H1 (cell line): ENCODE measurements around the gene ZNF260. TPM values are rescaled to one million over a fixed set of nuclear protein-coding genes. Genes with fewer than 3 reads are reported as not detected.

Source experiments
- CTCF ChIA-PET: fragments of 300-600 bp; sonication (Branson Sonifier 250); formaldehyde crosslinking; loops from one replicate; lab custom pipeline; 2021; ENCODE audit not compliant: partially characterized antibody; lab: Charles Lee
- POLR2A ChIA-PET: fragments of 300-600 bp; sonication (Branson Sonifier 250); formaldehyde crosslinking; loops from one replicate; lab custom pipeline; 2021; ENCODE audit warnings: inconsistent platforms; ENCODE audit not compliant: partially characterized antibody; lab: Charles Lee
- DNase-seq, 2 experiments: peaks; one replicate each; pipeline versions ENCODE4 v3.0.0 to v3.0.0-alpha.2; 2010 to 2022; ENCODE audit warnings: low spot score in 2 of 2, low read depth in 1 of 2, mixed read lengths in 1 of 2
- FAIRE-seq: peaks from 2 replicates; lab custom pipeline; 2011; peaks lifted over from hg19 to GRCh38; lab: Jason Lieb, UNC
- H2AFZ ChIP-seq: 2 replicates; pipeline ENCODE4 v1.8.1; 2012; ENCODE audit warnings: low read length, inconsistent platforms
- H2AK5ac ChIP-seq: 2 replicates; pipeline ENCODE4 v1.6.1; 2013; ENCODE audit warnings: low read depth, low read length
- H2BK120ac ChIP-seq: replicated peaks from 2 replicates; pipeline ENCODE3; 2013; ENCODE audit warnings: low read depth, low read length, inconsistent platforms
- H2BK12ac ChIP-seq: 2 replicates; pipeline ENCODE4 v1.6.1; 2013; ENCODE audit warnings: low read depth, low read length
- H2BK15ac ChIP-seq: 2 replicates; pipeline ENCODE4 v1.6.1; 2013; ENCODE audit warnings: low read length
- H2BK20ac ChIP-seq: 2 replicates; pipeline ENCODE4 v1.6.1; 2013; ENCODE audit warnings: low read length
- H2BK5ac ChIP-seq: 2 replicates; pipeline ENCODE4 v1.6.1; 2013; ENCODE audit warnings: low read depth, low read length
- H3K14ac ChIP-seq: 2 replicates; pipeline ENCODE4 v1.6.1; 2013; ENCODE audit warnings: inconsistent platforms; ENCODE audit not compliant: insufficient read length
- H3K18ac ChIP-seq: 2 replicates; pipeline ENCODE4 v1.6.1; 2013; ENCODE audit warnings: low read length; ENCODE audit errors: extremely low read depth
- H3K23ac ChIP-seq: 2 replicates; pipeline ENCODE4 v1.6.1; 2013; ENCODE audit warnings: inconsistent platforms; ENCODE audit not compliant: insufficient read length
- H3K23me2 ChIP-seq: 2 replicates; pipeline ENCODE4 v1.6.1; 2013; ENCODE audit warnings: low read depth, low read length
- H3K27ac ChIP-seq: 2 replicates; pipeline ENCODE4 v1.6.1; 2011; ENCODE audit warnings: low read depth, low read length, inconsistent platforms
- H3K27me3 ChIP-seq, 4 experiments: replicated peaks in 1 of 4; 1 replicate in 1 of 4; 2 replicates in 3 of 4; pipeline versions ENCODE4 v1.6.1 to v1.8.1; 2011 to 2013; ENCODE audit warnings: low read length in 3 of 4, mild to moderate bottlenecking in 3 of 4, inconsistent platforms in 2 of 4, mixed read lengths in 2 of 4, moderate library complexity in 1 of 4; ENCODE audit not compliant: control insufficient read depth in 3 of 4, insufficient read depth in 3 of 4; ENCODE audit errors: extremely low read depth in 1 of 4
- H3K36me3 ChIP-seq, 4 experiments: 2 replicates each; pipeline versions ENCODE4 v1.6.1 to v1.8.1; 2011 to 2013; ENCODE audit warnings: mild to moderate bottlenecking in 4 of 4, low read length in 3 of 4, moderate library complexity in 2 of 4, control low read depth in 1 of 4, inconsistent platforms in 1 of 4; ENCODE audit not compliant: insufficient read depth in 4 of 4, control insufficient read depth in 2 of 4
- H3K4ac ChIP-seq: replicated peaks from 2 replicates; pipeline ENCODE3; 2013; ENCODE audit warnings: low read length, low read depth, mixed read lengths, inconsistent platforms; ENCODE audit not compliant: insufficient read length
- H3K4me1 ChIP-seq, 4 experiments: replicated peaks in 1 of 4; 1 replicate in 1 of 4; 2 replicates in 3 of 4; pipeline versions ENCODE4 v1.6.1 to v1.8.1; 2011 to 2013; ENCODE audit warnings: low read length in 3 of 4, inconsistent platforms in 2 of 4, mixed read lengths in 1 of 4; ENCODE audit not compliant: insufficient read depth in 4 of 4, control insufficient read depth in 3 of 4
- H3K4me2 ChIP-seq, 2 experiments: 2 replicates each; pipeline versions ENCODE4 v1.6.1 to v1.8.1; 2011 to 2013; ENCODE audit warnings: low read depth in 2 of 2, low read length in 2 of 2, control low read depth in 1 of 2, inconsistent platforms in 1 of 2, mild to moderate bottlenecking in 1 of 2; ENCODE audit not compliant: insufficient read depth in 1 of 2
- H3K4me3 ChIP-seq, 4 experiments: fragments of 200-600, 300-600 bp in 1 of 4; sonication (generic), shearing (Covaris generic), sonication (Bioruptor Twin) in 1 of 4; 2 replicates each; pipeline versions ENCODE4 v1.5.1 to v1.8.1; 2011 to 2016; ENCODE audit warnings: low read length in 4 of 4, low read depth in 3 of 4, control low read depth in 2 of 4, inconsistent platforms in 2 of 4, mild to moderate bottlenecking in 2 of 4, mixed read lengths in 1 of 4, moderate library complexity in 1 of 4; ENCODE audit not compliant: insufficient read depth in 2 of 4; ENCODE audit errors: extremely low read depth in 1 of 4
- H3K56ac ChIP-seq: replicated peaks from 2 replicates; pipeline ENCODE3; 2013; ENCODE audit warnings: low read depth, mild to moderate bottlenecking, mixed read lengths, low read length, inconsistent platforms; ENCODE audit not compliant: insufficient read length
- H3K79me1 ChIP-seq: 2 replicates; pipeline ENCODE4 v1.6.1; 2013; ENCODE audit warnings: low read depth, low read length, control low read depth
- H3K79me2 ChIP-seq, 2 experiments: 2 replicates each; pipeline versions ENCODE4 v1.6.1 to v1.8.1; 2012 to 2013; ENCODE audit warnings: low read length in 2 of 2, mild to moderate bottlenecking in 2 of 2, inconsistent platforms in 1 of 2; ENCODE audit not compliant: insufficient read depth in 2 of 2, control insufficient read depth in 1 of 2
- H3K9ac ChIP-seq, 4 experiments: replicated peaks in 1 of 4; 1 replicate in 1 of 4; 2 replicates in 3 of 4; pipeline versions ENCODE4 v1.6.1 to v1.8.1; 2011 to 2013; ENCODE audit warnings: low read depth in 3 of 4, low read length in 3 of 4, control low read depth in 2 of 4, mild to moderate bottlenecking in 2 of 4, moderate library complexity in 2 of 4, inconsistent platforms in 1 of 4; ENCODE audit errors: extremely low read depth in 1 of 4
- H3K9me3 ChIP-seq, 2 experiments: 2 replicates each; pipeline versions ENCODE4 v1.6.1 to v1.8.1; 2012 to 2013; ENCODE audit warnings: mild to moderate bottlenecking in 2 of 2, moderate library complexity in 2 of 2, control low read depth in 1 of 2, inconsistent platforms in 1 of 2, low read depth in 1 of 2, low read length in 1 of 2, mixed read lengths in 1 of 2; ENCODE audit not compliant: insufficient read depth in 2 of 2
- H4K20me1 ChIP-seq, 2 experiments: replicated peaks in 1 of 2; 2 replicates each; pipeline versions ENCODE3 to v1.8.1; 2011 to 2013; ENCODE audit warnings: inconsistent platforms in 2 of 2, low read length in 2 of 2, mild to moderate bottlenecking in 1 of 2; ENCODE audit not compliant: insufficient read depth in 2 of 2, control insufficient read depth in 1 of 2
- H4K5ac ChIP-seq: 2 replicates; pipeline ENCODE4 v1.6.1; 2013; ENCODE audit warnings: low read length, low read depth, mixed read lengths, inconsistent platforms; ENCODE audit not compliant: insufficient read length
- H4K8ac ChIP-seq: 2 replicates; pipeline ENCODE4 v1.8.0; 2013; ENCODE audit warnings: mild to moderate bottlenecking, moderate library complexity, low read length, inconsistent platforms; ENCODE audit not compliant: insufficient read depth; ENCODE audit errors: extremely low read depth
- H4K91ac ChIP-seq: replicated peaks from 2 replicates; pipeline ENCODE3; 2013; ENCODE audit warnings: low read length, mixed read lengths, inconsistent platforms; ENCODE audit not compliant: insufficient read length
- ATF2 ChIP-seq: IDR thresholded peaks from 2 replicates; pipeline ENCODE4 v1.6.1; 2012; ENCODE audit warnings: low read length, inconsistent platforms
- CBX8 ChIP-seq: fragments of 300-800, 300-1000 bp; sonication (generic); IDR thresholded peaks from 2 replicates; pipeline ENCODE4 v1.7.1; 2016; ENCODE audit warnings: low read depth, low read length, borderline replicate concordance
- JUND ChIP-seq: IDR thresholded peaks from 2 replicates; pipeline ENCODE4 v1.6.1; 2011; ENCODE audit warnings: mild to moderate bottlenecking, improper control_type of control experiment, low read length
- WGBS, 2 experiments: shearing (Covaris generic) in 1 of 2; methylation state at CpG; one replicate each; pipeline versions ENCODE4 v1.1.6 to v1.1.7; 2013 to 2015; ENCODE audit warnings: low lambda C conversion rate in 2 of 2, mixed read lengths in 2 of 2, inconsistent platforms in 1 of 2, low coverage in 1 of 2, missing lambda C conversion rate in 1 of 2; ENCODE audit not compliant: insufficient replicate concordance in 2 of 2, insufficient coverage in 1 of 2, insufficient read length in 1 of 2; ENCODE audit errors: extremely low coverage in 1 of 2, missing lambda C conversion rate in 1 of 2; 5-methylcytosine and 5-hydroxymethylcytosine counted together
- polyA plus RNA-seq, 7 experiments: library from polyadenylated mRNA; depleted of rRNA in 3 of 7; stranded (reverse) in 5 of 7; unstranded in 2 of 7; fragments of >200 nt in 5 of 7; fragments of 200-250 nt in 2 of 7; gene quantifications; 1 replicate in 5 of 7; 2 replicates in 1 of 7; 4 replicates in 1 of 7; pipeline versions ENCODE4 v1.2.1 to v1.2.3, GENCODE V29; 2011 to 2013; ENCODE audit warnings: missing spikeins in 2 of 7, mixed read lengths in 2 of 7
- total RNA-seq: library from RNA; stranded (reverse); fragmentation: NEBNext Ultra II Directional; extraction: Animal tissue kit (Norgen Biotek cat#: 25700); gene quantifications from 2 replicates; pipeline ENCODE4 v1.2.1, GENCODE V29; 2021

The ZNF260 gene
- total and polyA plus RNA-seq, 2 of the 8 experiments (the other 6 are each of a cell fraction or from before 2014, with no cell fraction given) = 5.5 to 30.7 TPM

- peaks cover 0 to 4% (median 0%) of the 10 kb centered on the region in 4 experiments; a peak in 2 of 7 replicates for H3K4me1 ChIP-seq
- peaks cover 0 to 4% of the 10 kb centered on the region in 2 experiments for H4K20me1 ChIP-seq
- DNase-seq = no peak
- H3K9ac ChIP-seq = peak overlapping the region; percentile 83 to 96 (median 96)
- peak overlapping the region; percentile 98 for H4K5ac ChIP-seq
- no peak overlapping the region for H4K91ac ChIP-seq
- peak overlapping the region; percentile 85 to 95 for H3K4me2 ChIP-seq
- TF ChIP-seq CBX8 = no peak
- 0 out of 2 replicates have a peak, but pooled peaks have one; percentile 3 for TF ChIP-seq JUND
- peak; percentile 46; the same call in 1 of the 2 replicates for TF ChIP-seq ATF2
- TF ChIP-seq, all 59 proteins: peak for 2
- peak overlapping the region; percentile 98 for H2AFZ ChIP-seq
- peaks cover 3% of the 10 kb centered on the region for H3K79me1 ChIP-seq
- H2AK5ac ChIP-seq = no peak overlapping the region; the same call in 1 of the 2 replicates
- POLR2A ChIA-PET = interaction anchor here (0.6 to 3.4 kb wide), 15 partner anchors 9 to 461 kb away, joined by 3 to 31 read pairs (median 4); partner anchors contain the start of genes OVOL3, ZNF146, ZNF260 and ZNF382
- H3K23ac ChIP-seq = no peak overlapping the region
- H3K23me2 ChIP-seq = peaks cover 8% of the 10 kb centered on the region
- H3K14ac ChIP-seq = no peak overlapping the region
- peak overlapping the region; percentile 16 for H2BK120ac ChIP-seq
- no peak overlapping the region for H2BK15ac ChIP-seq
- H3K18ac ChIP-seq = no peak overlapping the region
- peak overlapping the region; percentile 95; the same call in 1 of the 2 replicates for H4K8ac ChIP-seq
- H3K36me3 ChIP-seq = peaks cover 0 to 16% (median 3%) of the 10 kb centered on the region in 4 experiments; a peak in 5 of 8 replicates
- no peak for FAIRE-seq
- peak overlapping the region; percentile 93 to 100 (median 96) for H3K4me3 ChIP-seq
- H3K79me2 ChIP-seq = peaks cover 0 to 63% of the 10 kb centered on the region in 2 experiments; a peak in 2 of 4 replicates
- peak overlapping the region; percentile 47 for H3K56ac ChIP-seq
- H3K27me3 ChIP-seq = no peaks in the 10 kb centered on the region
- H3K9me3 ChIP-seq = no peaks in the 10 kb centered on the region
- 3% methylated on average over 11 of the region's 11 CpGs; no CpG with 5 or more reads in 1 of the 2 experiments for WGBS, 2 experiments
- peak overlapping the region; percentile 97 for H2BK5ac ChIP-seq
- peak overlapping the region; percentile 66 for H3K4ac ChIP-seq
- 0 out of 2 replicates have a peak overlapping the region, but pooled peaks have one; percentile 88 for H2BK12ac ChIP-seq
- H3K27ac ChIP-seq = peak overlapping the region; percentile 91
- H2BK20ac ChIP-seq = 0 out of 2 replicates have a peak overlapping the region, but pooled peaks have one; percentile 13
- CTCF ChIA-PET = no interaction called here
Measured at GRCh38 chr19:36572593-36573019, 44.5 kb upstream of the ZNF260 start.
